ENCODE measurements around the gene RAD51B. TPM values are rescaled to one million over a fixed set of nuclear protein-coding genes. Genes with fewer than 3 reads are reported as not detected.
"Not testable (repeated sequence)": the region's sequence is repeated elsewhere in the genome, so short reads cannot be mapped to it uniquely, and the experiment has no call there.

The RAD51B gene
- total RNA-seq, 1 donor from 2014 or later, result 3.2 TPM

- ATAC-seq, result no peak
- intact Hi-C loops (cut with micrococcal nuclease), result no loop called here
- no peak for DNase-seq
Observed at GRCh38 chr14:68255693-68256178, 436.2 kb downstream of the RAD51B start.

GRCh38 chr14:68257969-68258368 lies 438.4 kb downstream of the RAD51B start:
- intact Hi-C loops (cut with micrococcal nuclease), result no loop called here
- ATAC-seq (no peak), DNase-seq (no peak)

- intact Hi-C loops (cut with micrococcal nuclease); DNase-seq; ATAC-seq: not testable (repeated sequence)
Observed at GRCh38 chr14:68258995-68259394, 439.4 kb downstream of the RAD51B start.

DNA sequence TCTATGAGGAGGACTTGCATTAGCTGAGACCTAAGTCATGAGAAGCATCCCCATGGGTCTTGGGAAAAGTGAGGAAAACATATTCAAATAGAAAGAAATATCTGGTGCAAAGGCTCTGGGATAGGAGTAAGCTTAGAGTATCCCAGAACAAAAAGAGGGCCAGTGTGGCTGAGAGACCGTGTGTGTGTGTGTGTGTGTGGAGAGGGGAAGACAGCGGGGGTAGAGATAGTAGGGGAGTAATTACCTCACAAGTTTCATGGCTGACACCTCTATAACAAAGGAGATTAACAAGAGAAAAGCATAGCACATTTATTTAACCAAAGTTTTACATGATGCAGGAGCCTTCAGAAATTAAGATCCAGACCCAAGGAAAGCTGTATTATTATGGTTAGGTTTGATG lies 440.5 kb downstream of the RAD51B start:
- ATAC-seq (no peak), DNase-seq (no peak)
- intact Hi-C loops (cut with micrococcal nuclease), result no loop called here

GRCh38 chr14:68261092-68261842 lies 441.7 kb downstream of the RAD51B start:
- intact Hi-C loops (cut with micrococcal nuclease), result no loop called here
- DNase-seq (no peak), ATAC-seq (no peak)

GRCh38 chr14:68262567-68262966 lies 443.0 kb downstream of the RAD51B start:
- intact Hi-C loops (cut with micrococcal nuclease), result no loop called here
- ATAC-seq (no peak), DNase-seq (no peak)

GRCh38 chr14:68263563-68264259 lies 444.1 kb downstream of the RAD51B start:
- ATAC-seq (no peak), DNase-seq (no peak)
- intact Hi-C loops (cut with micrococcal nuclease), result no loop called here

GRCh38 chr14:68264260-68264569 lies 444.6 kb downstream of the RAD51B start:
- ATAC-seq (no peak), DNase-seq (no peak)
- intact Hi-C loops (cut with micrococcal nuclease), result no loop called here

GRCh38 chr14:68266998-68267397 lies 447.4 kb downstream of the RAD51B start:
- ATAC-seq (no peak), DNase-seq (no peak)
- intact Hi-C loops (cut with micrococcal nuclease), result no loop called here

DNA sequence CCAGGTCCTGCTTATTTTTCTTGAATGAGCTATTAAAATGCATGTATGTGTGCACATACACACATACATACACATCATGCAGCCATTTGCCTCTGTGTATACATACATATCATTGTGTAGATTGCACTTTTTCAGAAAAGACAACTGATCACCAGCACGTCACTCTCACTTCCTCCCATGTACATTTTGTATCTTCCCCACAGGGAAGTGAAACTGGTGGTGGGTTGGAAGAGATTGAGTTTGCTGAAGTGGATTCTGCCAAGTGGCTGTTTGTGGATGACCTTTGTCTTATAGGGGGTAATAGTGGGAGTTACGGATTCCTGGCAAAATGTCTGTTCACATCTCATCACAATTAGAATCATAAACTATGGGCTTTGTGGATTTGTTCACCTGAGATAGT lies 448.6 kb downstream of the RAD51B start:
- ATAC-seq, result peak; percentile 50
- intact Hi-C loops (cut with micrococcal nuclease), result no loop called here
- no peak for DNase-seq

GRCh38 chr14:68268719-68269118 lies 449.1 kb downstream of the RAD51B start:
- ATAC-seq (no peak), DNase-seq (no peak)
- intact Hi-C loops (cut with micrococcal nuclease), result no loop called here

DNA sequence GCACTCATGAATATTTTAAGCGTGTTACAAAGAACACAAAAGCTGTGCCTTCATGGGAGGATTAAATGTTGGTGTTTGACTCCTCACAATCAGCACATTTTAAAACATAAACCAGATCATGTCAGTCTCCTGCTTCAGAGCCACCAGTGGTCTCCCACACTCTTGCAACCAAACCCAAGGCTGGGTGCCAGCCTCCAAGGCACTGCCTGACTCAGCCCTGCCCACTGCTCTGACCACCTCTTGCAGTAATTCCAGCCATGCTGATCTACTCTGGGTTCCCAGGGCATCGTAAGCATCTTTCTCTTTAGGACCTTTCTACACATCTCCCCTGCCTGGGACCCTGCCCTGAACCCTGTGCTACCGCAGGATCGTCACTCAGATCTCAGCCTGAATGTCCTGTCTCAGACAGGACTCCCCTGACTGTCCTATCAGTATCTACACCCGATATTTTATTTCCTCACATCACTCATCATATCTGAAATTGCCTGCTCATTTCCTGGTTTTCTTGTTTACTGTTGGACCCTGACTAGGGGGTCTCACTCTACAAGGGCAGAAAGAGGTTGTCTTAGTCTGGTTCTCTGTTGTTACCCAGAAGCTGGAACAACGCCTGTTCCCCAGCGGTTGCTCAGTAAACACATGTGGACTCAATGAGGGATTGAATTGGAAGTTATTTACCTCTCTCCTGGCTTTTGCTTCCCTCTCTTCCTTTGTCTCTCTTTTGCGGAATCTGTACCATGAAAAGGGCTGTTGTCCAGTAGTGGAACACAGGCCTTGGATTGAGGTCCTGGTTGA lies 449.8 kb downstream of the RAD51B start:
- intact Hi-C loops (cut with micrococcal nuclease), result no loop called here
- DNase-seq, result no peak
- ATAC-seq, result no peak

- intact Hi-C loops (cut with micrococcal nuclease), result no loop called here
- ATAC-seq, result peak; percentile 60
- DNase-seq, result no peak
Observed at GRCh38 chr14:68270342-68270741, 450.8 kb downstream of the RAD51B start.

DNA sequence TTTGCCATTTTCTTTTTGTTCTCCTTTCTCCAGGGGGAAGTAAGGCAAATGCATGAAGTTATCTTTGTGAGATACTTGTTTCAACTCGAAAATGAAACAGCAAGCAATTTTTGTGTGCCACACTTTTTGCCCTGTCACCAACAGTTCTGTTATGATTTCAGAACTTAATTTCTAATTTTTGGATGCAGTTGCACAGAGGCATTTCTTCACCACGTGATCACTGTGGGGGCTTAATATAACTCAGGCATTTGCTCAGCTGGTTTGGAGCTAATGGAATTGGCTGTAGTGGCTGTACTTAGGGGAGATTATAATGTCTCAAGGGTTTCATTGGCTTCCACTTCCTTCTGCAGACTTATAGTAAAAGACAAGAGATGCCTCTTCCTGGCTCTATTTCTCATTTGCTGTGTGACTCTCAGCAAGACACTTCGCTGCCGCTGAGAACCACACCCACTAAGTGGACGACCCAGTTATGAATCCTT lies 452.4 kb downstream of the RAD51B start:
- intact Hi-C loops (cut with micrococcal nuclease), result no loop called here
- ATAC-seq, result peak; percentile 42
- no peak for DNase-seq

- intact Hi-C loops (cut with micrococcal nuclease), result no loop called here
- ATAC-seq, result no peak
Observed at GRCh38 chr14:68273413-68273812, 453.8 kb downstream of the RAD51B start.

DNA sequence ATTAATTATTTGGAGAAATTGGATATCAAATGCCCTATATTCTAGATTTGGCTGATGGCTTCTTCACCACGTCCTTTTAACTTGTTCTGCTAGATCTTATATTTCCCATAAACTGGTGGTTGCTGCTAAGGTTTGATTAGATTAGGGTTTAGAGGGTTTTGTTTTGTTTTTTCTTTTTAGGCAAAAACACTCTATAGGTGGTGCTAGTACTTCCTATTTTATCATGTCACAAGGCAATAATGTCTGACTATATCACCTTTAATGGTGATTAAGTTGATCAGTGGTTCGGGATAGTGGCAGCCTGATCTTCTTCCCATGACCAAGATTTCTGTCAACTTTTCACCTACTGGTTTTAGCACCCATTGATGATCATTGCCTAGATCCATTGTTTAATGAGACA lies 455.1 kb downstream of the RAD51B start:
- no peak for ATAC-seq
- no peak for DNase-seq
- intact Hi-C loops (cut with micrococcal nuclease), result no loop called here

More at GRCh38 chr14:68273413-68273812, 453.8 kb downstream of the RAD51B start:
- no peak for DNase-seq

DNA sequence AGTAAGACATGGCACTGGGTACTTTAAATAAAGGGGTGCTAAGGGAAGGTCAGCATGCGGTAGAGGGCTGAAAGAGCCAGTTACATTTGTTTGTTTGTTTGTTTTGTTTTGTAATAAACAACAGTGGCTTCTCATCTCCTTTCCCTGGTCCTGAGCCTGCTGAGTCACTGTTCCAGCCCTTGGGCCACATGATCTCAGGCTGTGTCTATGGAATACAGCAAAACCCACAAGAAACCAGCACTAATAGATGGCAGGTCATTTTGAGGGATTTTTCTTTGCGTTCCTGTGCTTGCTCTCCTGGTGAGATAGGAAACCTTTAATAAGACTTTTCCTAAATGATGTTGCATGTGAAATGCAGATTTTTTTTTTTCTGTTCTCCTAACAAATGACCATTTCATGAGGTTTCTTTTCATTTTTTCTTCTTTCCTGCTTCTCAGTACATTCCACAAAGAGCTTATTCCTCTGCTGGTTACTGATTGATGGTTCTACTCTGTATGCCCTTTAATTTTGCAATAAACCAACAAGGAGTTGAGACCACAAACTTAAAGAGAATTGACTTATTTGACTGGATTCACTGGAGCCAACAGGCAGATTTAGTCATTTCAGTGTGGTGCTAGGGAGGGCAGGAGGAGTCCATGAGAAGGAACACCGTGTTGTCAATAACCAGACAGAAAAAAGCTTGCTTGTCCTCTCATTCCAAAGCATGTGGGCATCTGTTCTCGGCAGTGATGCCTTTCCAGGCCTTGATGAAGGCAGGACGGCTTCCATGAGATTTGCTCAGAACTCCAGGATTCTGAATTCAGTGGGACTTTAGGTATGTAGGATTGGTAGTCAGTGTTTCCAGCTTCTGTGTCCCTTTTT lies 459.2 kb downstream of the RAD51B start:
- no peak for DNase-seq
- intact Hi-C loops (cut with micrococcal nuclease), result no loop called here
- ATAC-seq, result peak; percentile 28

GRCh38 chr14:68279437-68279720 lies 459.8 kb downstream of the RAD51B start:
- ATAC-seq, result no peak
- intact Hi-C loops (cut with micrococcal nuclease), result no loop called here
- no peak for DNase-seq

DNA sequence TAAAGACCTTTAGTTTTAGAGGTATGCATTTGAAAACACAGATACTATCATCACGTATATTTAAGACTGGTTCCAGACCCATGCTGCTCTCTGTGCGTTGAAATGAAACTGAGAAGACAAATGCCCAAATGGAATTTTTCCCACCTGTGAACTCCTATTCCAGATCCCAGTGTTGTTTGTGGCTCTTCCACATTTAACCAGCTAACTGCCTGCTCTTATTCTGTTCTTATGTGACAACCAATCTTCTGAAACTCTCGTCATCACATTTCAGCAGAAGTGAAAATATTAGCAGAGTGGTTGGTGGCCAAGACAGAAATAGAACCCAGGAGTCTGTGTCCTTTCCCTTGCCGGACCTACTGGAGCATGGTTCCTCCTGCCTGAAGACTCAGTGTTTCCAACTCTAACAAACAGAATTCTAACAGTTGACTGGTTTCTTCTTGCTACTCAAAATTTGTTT lies 460.2 kb downstream of the RAD51B start:
- DNase-seq (no peak), ATAC-seq (no peak)
- intact Hi-C loops (cut with micrococcal nuclease), result no loop called here

Measured in left ventricle myocardium superior (tissue), 1 donor.